GM10847 (cell line): Measurements from ENCODE around the gene CFAP65.

ENCODE experiments used
- POLR2A ChIP-seq: IDR thresholded peaks from 2 replicates; pipeline ENCODE4 v1.6.1; 2011; ENCODE audit not compliant: insufficient read length; ENCODE audit errors: extremely low read depth

Gene CFAP65

GRCh38 chr2:219009294-219009693 is 32.0 kb downstream of the CFAP65 start:
- no peak for TF ChIP-seq POLR2A

GRCh38 chr2:219003979-219004378 is 37.3 kb downstream of the CFAP65 start:
- no peak for TF ChIP-seq POLR2A

GRCh38 chr2:219003267-219003634 is 38.1 kb downstream of the CFAP65 start:
- no peak for TF ChIP-seq POLR2A

GRCh38 chr2:219002395-219003266 is 38.7 kb downstream of the CFAP65 start:
- no peak for TF ChIP-seq POLR2A

- no peak for TF ChIP-seq POLR2A
Measured at GRCh38 chr2:219001577-219002394, 39.5 kb downstream of the CFAP65 start.

GRCh38 chr2:219001100-219001576 is 40.2 kb downstream of the CFAP65 start:
- TF ChIP-seq POLR2A = no peak

GRCh38 chr2:219000569-219000960 is 40.8 kb downstream of the CFAP65 start:
- no peak for TF ChIP-seq POLR2A

- TF ChIP-seq POLR2A = no peak
Measured at GRCh38 chr2:218999881-219000568, 41.3 kb downstream of the CFAP65 start.

GRCh38 chr2:218999021-218999880 is 42.1 kb downstream of the CFAP65 start:
- TF ChIP-seq POLR2A = no peak

GRCh38 chr2:218998414-218999002 is 42.8 kb downstream of the CFAP65 start:
- no peak for TF ChIP-seq POLR2A

- no peak for TF ChIP-seq POLR2A
Measured at GRCh38 chr2:218997731-218998130, 43.6 kb downstream of the CFAP65 start.

- no peak for TF ChIP-seq POLR2A
Measured at GRCh38 chr2:218996937-218997336, 44.4 kb downstream of the CFAP65 start.

GRCh38 chr2:218995972-218996711 is 45.2 kb downstream of the CFAP65 start:
- no peak for TF ChIP-seq POLR2A
